ENCODE data around the gene KIFC3.
"Not testable (repeated sequence)": the region's sequence is repeated elsewhere in the genome, so short reads cannot be mapped to it uniquely, and the experiment has no call there.

Gene KIFC3

DNA sequence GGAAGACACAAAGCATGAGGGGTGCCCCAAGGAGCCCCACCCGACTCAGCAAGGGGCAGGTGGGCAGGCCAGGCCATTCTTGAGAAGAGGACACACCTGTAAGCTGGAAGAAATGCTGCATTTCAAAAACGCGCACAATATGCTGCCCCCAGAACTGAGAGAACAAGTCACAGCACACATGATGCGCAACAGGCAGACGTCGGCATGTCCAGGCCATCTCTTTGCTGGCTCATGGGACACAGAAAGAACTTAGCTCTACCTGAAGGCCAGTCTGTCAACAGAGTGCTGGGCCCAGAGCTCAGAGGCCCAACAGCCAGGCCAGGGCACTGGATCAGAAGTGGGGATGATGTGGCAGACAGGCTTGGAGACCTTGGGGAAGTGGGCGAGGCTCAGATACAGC lies 18.0 kb downstream of the KIFC3 start:
- DNase-seq, result no peak

DNA sequence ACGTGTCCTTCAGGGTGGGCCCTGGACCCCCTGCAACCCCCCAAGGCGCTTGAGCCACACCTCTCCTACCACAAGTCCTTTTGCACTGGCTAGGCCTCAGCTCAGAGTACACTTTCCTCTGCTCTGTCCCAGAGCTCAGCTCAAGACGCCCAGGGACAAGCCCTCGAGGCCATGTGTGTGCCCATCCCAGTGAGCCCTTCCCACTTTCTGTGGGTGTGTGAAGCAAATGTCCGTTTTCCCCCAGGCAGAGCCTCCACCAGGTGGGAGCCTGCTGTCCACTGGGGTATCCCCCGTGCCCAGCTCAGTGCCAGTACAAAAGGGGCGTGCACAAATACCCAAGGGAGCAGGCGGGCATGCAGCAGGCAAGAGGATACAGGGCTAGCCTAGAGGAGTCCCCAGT lies 18.4 kb downstream of the KIFC3 start:
- no peak for DNase-seq

GRCh38 chr16:57783116-57783515 lies 19.2 kb downstream of the KIFC3 start:
- no peak for DNase-seq

DNA sequence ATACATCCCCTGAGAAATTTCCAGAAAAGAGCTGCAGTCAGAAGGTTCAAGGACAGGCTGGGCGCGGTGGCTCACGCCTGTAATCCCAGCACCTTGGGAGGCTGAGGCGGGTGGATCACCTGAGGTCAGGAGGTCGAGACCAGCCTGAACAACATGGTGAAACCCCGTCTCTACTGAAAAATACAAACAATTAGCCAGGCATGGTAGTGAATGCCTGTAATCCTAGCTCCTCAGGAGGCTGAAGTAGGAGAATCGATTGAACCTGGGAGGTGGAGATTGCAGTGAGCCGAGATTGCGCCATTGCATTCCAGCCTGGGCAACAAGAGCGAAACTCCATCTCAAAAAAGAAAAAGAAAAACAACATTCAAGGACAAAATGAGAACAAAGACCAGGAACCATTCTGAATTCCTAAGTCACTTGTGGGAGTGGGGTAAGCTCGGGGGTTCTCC lies 19.7 kb downstream of the KIFC3 start:
- not testable (repeated sequence) for DNase-seq

- no peak for DNase-seq
These were observed 20.3 kb downstream of the KIFC3 start for GRCh38 chr16:57781741-57782606.

DNA sequence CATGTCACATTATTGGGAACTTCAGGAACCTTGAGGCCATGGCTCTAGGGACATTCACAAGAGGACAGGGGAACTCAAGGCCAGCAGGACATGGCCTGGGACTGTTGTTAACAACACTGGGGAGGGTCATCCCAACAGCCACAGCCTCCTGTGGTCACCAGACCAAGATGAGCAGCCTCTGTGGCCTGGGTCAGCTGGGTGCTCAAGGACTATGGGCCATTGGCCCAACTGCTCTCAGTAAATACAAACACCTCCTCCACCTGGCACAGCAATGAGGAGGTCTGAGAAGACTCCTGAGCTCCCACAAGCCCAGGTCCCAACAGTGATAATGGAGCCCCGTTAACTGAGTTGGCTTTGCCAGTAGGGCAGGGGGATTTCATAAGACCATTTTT lies 20.9 kb downstream of the KIFC3 start:
- no peak for DNase-seq

GRCh38 chr16:57779836-57780235 lies 22.5 kb downstream of the KIFC3 start:
- DNase-seq, result not testable (repeated sequence)

- no peak for DNase-seq
These were observed 23.6 kb downstream of the KIFC3 start for GRCh38 chr16:57778658-57779057.

DNA sequence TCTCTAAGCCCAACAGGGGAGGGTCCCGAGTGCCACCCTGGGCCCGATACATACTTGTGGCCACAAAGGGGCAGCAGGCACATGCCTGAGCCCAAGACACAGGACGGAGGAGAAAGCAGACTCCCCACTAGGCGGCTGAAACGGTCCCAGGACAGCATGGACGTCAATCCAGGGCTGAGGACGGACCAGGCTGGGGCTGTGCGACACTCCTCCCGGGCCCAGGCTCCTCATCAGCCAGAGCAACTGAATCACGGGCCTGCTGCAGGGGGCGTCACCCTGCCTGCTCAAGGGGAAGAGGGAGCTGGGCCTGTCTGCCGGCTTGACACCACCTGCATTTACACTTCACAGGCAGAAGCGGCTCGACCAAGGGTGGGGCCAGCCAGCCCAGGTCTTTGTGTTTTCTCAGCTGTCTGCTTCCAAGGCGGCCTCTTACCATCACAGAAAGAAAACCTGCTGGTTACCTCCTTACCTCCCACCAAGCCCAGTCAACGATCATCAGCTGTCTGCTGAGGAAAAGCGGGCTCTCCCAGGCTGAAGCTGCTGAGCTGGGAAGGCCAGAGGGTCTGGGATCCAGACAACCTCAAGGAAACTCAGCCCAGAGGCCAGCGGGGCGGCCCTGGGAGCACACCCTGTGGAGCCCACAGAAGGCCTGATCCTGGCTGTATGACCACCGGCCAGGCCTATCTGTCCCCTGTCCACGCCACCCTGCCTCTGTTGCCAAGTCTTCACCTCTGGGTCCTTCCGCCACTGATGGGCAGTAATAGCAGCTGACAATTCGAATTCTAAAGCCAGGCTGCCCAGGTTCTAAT lies 26.4 kb downstream of the KIFC3 start:
- DNase-seq, result no peak

GRCh38 chr16:57774705-57775285 lies 27.5 kb downstream of the KIFC3 start:
- no peak for DNase-seq

DNA sequence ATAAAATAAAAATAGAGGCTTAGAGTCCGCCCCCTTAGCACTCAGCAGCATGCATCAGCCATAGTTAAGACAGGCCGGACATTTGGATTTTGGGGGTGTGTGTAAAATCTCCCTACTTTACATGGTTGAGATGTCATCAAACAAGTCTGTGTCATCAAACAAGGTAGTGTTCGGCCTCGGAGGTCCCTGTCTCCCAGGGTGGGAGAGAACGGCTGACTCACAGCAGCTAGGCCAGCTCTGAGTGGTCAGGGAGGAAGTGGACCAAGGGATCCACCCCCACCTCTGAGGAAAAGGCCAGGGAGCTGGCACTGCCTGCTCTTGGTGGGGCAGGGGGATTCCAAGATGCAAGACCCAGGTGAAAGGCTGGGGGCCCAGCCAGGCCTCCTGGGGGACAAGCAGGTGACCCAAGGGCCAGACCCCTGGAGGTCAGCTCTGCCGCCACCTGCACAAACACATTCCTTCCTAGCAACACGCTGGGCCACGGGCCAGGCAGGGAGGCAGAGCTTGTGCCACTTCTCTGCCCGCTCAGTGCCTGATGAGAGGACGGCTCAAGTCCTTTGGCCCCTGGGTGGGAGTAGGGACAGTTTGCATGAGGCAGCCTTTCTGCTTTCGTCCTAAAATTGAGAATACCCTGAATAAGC lies 28.5 kb downstream of the KIFC3 start:
- no peak for DNase-seq

GRCh38 chr16:57773019-57773418 lies 29.3 kb downstream of the KIFC3 start:
- no peak for DNase-seq

GRCh38 chr16:57771141-57771785 lies 31.0 kb downstream of the KIFC3 start:
- no peak for DNase-seq

DNA sequence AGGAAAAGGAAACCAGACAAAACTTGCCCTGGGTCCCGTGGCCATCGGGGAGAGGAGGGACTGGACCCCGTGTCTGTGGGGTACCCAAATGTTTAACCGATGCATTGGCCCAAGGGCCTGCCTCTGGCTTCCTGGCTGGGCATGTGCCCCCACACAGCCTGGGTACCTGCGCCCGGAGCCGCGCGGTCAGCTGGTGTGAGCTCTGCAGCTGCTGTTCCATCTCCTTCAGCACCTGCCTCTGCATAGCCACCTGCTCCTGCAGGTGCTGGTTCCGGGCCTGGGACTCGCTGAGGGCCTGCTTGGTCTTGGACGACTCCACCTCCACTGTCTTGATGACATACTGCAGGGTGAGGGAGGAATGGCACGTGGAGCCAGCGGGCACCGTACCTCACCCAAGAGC lies 31.9 kb downstream of the KIFC3 start:
- DNase-seq, result no peak

DNA sequence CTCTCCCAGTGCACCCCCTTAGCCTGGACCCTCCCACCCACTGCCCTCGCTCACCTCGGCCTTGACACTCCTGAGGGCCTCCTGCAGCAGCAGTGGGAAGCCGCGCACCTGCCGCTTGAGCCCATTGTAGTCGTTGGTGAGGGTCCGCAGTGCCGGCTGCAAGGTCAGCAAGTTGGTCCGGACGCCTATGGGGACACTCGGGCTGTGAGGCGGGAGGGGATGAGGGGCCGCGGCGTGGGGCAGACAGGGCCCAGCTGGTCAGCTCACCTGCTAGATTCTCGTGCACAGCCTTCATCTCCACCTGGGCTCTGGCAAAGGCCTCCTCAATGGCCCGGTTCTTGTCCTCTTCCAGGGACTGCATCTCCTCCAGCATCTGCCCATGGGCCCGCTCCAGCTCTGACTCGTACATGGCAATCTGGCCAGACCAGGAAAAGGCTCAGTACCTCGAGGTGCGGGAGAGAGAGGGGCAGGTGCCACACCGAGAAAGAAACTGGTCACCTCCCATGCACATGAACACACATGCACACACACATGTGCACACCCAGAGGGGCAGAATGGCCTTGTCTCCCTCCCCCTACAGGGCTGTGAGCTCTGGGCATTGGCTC lies 32.6 kb downstream of the KIFC3 start:
- DNase-seq, result no peak

GRCh38 chr16:57766714-57767348 lies 35.5 kb downstream of the KIFC3 start:
- no peak for DNase-seq

GRCh38 chr16:57765160-57765728 lies 37.0 kb downstream of the KIFC3 start:
- DNase-seq, result no peak

DNA sequence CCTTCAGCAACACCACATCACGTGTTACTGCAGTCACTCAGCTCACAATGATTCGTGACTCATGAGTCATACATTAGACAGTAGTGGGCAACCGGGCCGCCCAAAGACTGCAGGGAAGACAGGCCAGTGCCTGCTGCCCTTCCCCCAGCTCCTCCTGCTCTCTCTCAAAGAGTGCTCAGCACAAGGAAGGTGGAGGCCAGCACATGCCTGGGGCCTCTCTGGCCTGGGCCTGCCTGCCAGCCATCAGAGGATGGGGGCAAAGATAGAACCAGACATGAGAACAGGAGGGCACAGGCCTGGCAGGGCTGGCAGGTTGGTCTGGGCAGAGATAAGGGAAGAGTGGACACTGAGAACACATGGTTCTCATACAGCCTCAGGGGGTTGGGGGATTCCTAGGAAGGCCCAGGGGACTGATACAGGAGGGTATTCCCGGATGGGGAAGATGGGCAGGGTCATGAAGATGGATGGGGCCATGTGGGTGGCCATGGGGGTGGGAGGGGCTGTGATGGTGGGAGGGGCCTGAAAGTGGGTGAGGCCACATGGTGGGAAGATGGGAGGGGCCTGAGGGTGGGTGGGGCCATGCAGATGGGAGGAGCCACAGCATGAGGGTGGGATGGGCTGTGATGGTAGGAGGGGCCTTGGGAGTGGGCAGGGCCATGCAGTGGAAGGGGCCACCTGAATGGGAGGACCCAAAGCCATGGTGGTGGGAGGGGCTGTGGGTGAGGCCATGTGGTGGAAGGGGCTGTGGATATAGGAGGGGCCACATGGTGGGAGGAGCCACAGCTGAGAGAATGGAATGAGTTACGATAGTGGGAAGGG lies 37.7 kb downstream of the KIFC3 start:
- no peak for DNase-seq

DNA sequence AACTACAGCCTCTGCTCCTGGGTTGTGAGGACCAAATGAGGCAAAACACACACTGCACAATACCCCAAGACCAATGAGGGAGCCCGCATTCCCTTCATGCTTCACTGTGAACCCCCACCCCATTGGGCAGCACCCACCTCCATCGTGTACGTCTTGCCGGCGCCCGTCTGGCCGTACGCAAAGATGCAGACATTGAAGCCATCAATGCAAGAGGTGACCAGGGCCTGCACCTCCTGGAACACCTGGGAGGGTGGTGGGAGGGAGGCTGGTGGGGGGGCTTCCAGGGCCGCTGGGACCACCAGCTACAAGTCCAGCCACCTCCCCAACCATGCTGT lies 38.3 kb downstream of the KIFC3 start:
- DNase-seq, result no peak

DNA sequence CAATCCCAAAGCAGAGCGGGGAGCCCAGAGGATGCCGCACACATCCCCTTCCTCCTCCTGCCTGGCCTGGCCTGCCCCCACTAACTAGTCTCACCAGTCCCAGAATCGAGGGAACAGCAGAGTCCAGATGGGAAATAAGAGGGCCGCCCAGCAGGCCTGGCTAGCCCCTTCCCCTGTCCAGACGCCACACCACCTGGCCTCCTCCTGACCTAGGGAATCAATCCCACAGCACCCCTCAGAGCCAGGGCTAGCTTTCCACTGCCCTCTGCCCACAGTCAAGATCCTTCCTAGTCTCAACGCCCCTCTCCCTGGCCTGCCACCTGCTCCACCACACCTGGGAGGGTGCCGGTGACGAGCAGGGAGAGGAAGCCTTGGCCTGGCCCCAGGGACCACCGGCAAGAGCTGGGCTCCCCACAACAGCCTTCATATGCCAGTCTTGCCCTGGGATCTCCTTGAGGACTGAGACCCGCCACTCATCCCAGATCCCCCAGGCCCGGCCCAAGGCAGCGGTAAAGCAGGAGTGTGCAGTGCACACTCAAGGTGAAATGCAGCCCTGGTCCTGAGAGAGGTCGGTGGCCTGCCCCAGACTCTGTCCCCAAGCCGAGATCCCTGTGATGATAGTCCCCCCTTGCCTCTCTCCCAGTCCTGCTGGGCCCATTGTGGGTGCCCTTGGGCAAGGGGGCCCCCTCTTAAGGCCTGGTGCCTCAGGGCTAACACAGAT lies 38.8 kb downstream of the KIFC3 start:
- DNase-seq, result no peak

Data from CD4-positive, alpha-beta T cell treated with Interleukin-6 for 4 hours (primary cell).